PC-3 (cell line): Measurements from ENCODE around the gene FGD5. TPM values are rescaled to one million over a fixed set of nuclear protein-coding genes. Genes with fewer than 3 reads are reported as not detected.

ENCODE experiments used
- ATAC-seq: fragments of 200-7000 bp; cut with Tn5 transposase; 2 replicates; pipeline ENCODE4 v1.9.1; 2020; ENCODE audit warnings: mild to moderate bottlenecking, moderate library complexity
- BruUV-seq: library from RNA; stranded (reverse); fragments of 400-500 nt; replicated peaks from 2 replicates; lab custom pipeline; 2021; lab: Mats Ljungman, UMichigan
- CTCF ChIA-PET: fragments of 300-600 bp; sonication (Branson Sonifier 250); formaldehyde crosslinking; loops from one replicate; lab custom pipeline; 2022; ENCODE audit warnings: antibody characterized with exemption; lab: Charles Lee
- POLR2A ChIA-PET: fragments of 300-600 bp; sonication (Branson Sonifier 250); formaldehyde crosslinking; loops from one replicate; lab custom pipeline; 2022; ENCODE audit warnings: antibody characterized with exemption; ENCODE audit not compliant: unreplicated experiment; lab: Charles Lee
- DNase-seq: peaks from one replicate; pipeline ENCODE4 v3.0.0-alpha.2; 2015
- H2AFZ ChIP-seq: fragments of 300-600 bp; sonication (generic); 2 replicates; pipeline ENCODE4 v1.6.0; 2016; ENCODE audit warnings: antibody characterized with exemption, low read length
- H3F3A ChIP-seq: fragments of 300-600 bp; sonication (generic); one replicate; pipeline ENCODE4 v1.6.0; 2017; ENCODE audit warnings: antibody characterized with exemption, low read length, control low read depth, mild to moderate bottlenecking; ENCODE audit not compliant: unreplicated experiment
- H3K27ac ChIP-seq: fragments of 300-600 bp; sonication (generic); 2 replicates; pipeline ENCODE4 v1.5.1; 2016; ENCODE audit warnings: mild to moderate bottlenecking, low read length
- H3K27me3 ChIP-seq: fragments of 300-600 bp; sonication (generic); 2 replicates; pipeline ENCODE4 v1.6.1; 2016; ENCODE audit warnings: low read length, mixed read lengths
- H3K36me3 ChIP-seq: fragments of 300-600 bp; sonication (generic); 2 replicates; pipeline ENCODE4 v1.6.1; 2016; ENCODE audit warnings: low read depth, mixed run types, low read length, mixed read lengths
- H3K4me1 ChIP-seq: fragments of 300-600 bp; sonication (generic); 2 replicates; pipeline ENCODE4 v1.5.1; 2016; ENCODE audit warnings: low read length; ENCODE audit not compliant: insufficient read depth
- H3K4me2 ChIP-seq: fragments of 300-600 bp; sonication (generic); 2 replicates; pipeline ENCODE4 v1.6.0; 2016; ENCODE audit warnings: low read length
- H3K4me3 ChIP-seq: fragments of 300-600 bp; sonication (generic); 2 replicates; pipeline ENCODE4 v1.5.1; 2016; ENCODE audit warnings: mild to moderate bottlenecking, low read length, mixed read lengths
- H3K79me2 ChIP-seq: fragments of 300-600 bp; sonication (generic); 2 replicates; pipeline ENCODE4 v1.6.1; 2017; ENCODE audit warnings: low read length, mixed read lengths
- H3K9ac ChIP-seq: fragments of 300-600 bp; sonication (generic); 2 replicates; pipeline ENCODE4 v1.6.0; 2016; ENCODE audit warnings: mild to moderate bottlenecking, low read length
- H3K9me2 ChIP-seq: fragments of 300-600 bp; sonication (generic); replicated peaks from 2 replicates; pipeline ENCODE4 v1.6.1; 2016; ENCODE audit warnings: mixed run types, low read length, mixed read lengths
- H3K9me3 ChIP-seq: fragments of 300-600 bp; sonication (generic); 2 replicates; pipeline ENCODE4 v1.6.1; 2016; ENCODE audit warnings: low read length, mixed read lengths
- H4K20me1 ChIP-seq: fragments of 300-600 bp; sonication (generic); 2 replicates; pipeline ENCODE4 v1.6.1; 2016; ENCODE audit warnings: low read length, mixed read lengths
- CTCF ChIP-seq: fragments of 300-600 bp; sonication (generic); conservative IDR thresholded peaks from 2 replicates; pipeline ENCODE4 v1.5.1; 2017; ENCODE audit warnings: antibody characterized with exemption, low read depth, mild to moderate bottlenecking, low read length
- EZH2 ChIP-seq: fragments of 300-600 bp; sonication (generic); IDR thresholded peaks from one replicate; pipeline ENCODE4 v1.6.1; 2017; ENCODE audit warnings: antibody characterized with exemption, mild to moderate bottlenecking, low read length; ENCODE audit not compliant: unreplicated experiment
- EZH2phosphoT487 ChIP-seq: fragments of 300-600 bp; sonication (generic); IDR thresholded peaks from 2 replicates; pipeline ENCODE4 v1.6.1; 2018; ENCODE audit warnings: mild to moderate bottlenecking, antibody characterized with exemption, low read length, borderline replicate concordance
- intact Hi-C: fragments of 100-400 bp; cut with micrococcal nuclease; formaldehyde crosslinking; loops from 2 replicates; pipeline ENCODE4 v1.9.0; 2023
- total RNA-seq: library from RNA; depleted of rRNA; stranded (reverse); fragments of >200 nt; gene quantifications from 2 replicates; pipeline ENCODE4 v1.2.3, GENCODE V29; 2014

FGD5 gene
- total RNA-seq, 1 experiment from 2014 or later: not detected

GRCh38 chr3:14789221-14789620 lies 29.5 kb upstream of the FGD5 start:
- H3K79me2 ChIP-seq: no peaks in the 10 kb centered on the region
- no peaks in the 10 kb centered on the region for H3K9me3 ChIP-seq
- H3K36me3 ChIP-seq: no peaks in the 10 kb centered on the region
- no peak overlapping the region for H3K9ac ChIP-seq
- H3K27ac ChIP-seq: no peak overlapping the region
- ATAC-seq (no peak), DNase-seq (no peak)
- H3K4me1 ChIP-seq: no peaks in the 10 kb centered on the region
- intact Hi-C loops: no loop called here
- no peak overlapping the region for H3K4me3 ChIP-seq
- no peaks in the 10 kb centered on the region for H4K20me1 ChIP-seq
- TF ChIP-seq EZH2phosphoT487: no peak
- no peak for TF ChIP-seq CTCF
- no peak for TF ChIP-seq EZH2
- CTCF ChIA-PET: no interaction called here
- H3K4me2 ChIP-seq: no peak overlapping the region
- H2AFZ ChIP-seq: no peak overlapping the region
- no peaks in the 10 kb centered on the region for H3F3A ChIP-seq
- peaks cover 16% of the 10 kb centered on the region; the same call in 1 of the 2 replicates for H3K27me3 ChIP-seq
- POLR2A ChIA-PET: no interaction called here
- no peaks in the 10 kb centered on the region for H3K9me2 ChIP-seq
- no TSS peak for BruUV-seq

- peaks cover 22% of the 10 kb centered on the region; the same call in 1 of the 2 replicates for H3K27me3 ChIP-seq
- DNase-seq: no peak
- POLR2A ChIA-PET: no interaction called here
These were observed 29.0 kb upstream of the FGD5 start for GRCh38 chr3:14789640-14790285.

More at GRCh38 chr3:14789640-14790285, 29.0 kb upstream of the FGD5 start:
- Histone ChIP-seq H3K79me2 (no peaks in the 10 kb centered on the region), H3K9me3 (no peaks in the 10 kb centered on the region), H3F3A (no peaks in the 10 kb centered on the region), H3K4me1 (no peaks in the 10 kb centered on the region), H4K20me1 (no peaks in the 10 kb centered on the region), H3K9me2 (no peaks in the 10 kb centered on the region), H3K36me3 (no peaks in the 10 kb centered on the region), H3K9ac (no peak overlapping the region), H3K4me2 (no peak overlapping the region), H3K4me3 (no peak overlapping the region), H2AFZ (no peak overlapping the region), H3K27ac (no peak overlapping the region)
- no TSS peak for BruUV-seq
- TF ChIP-seq EZH2 (no peak), CTCF (no peak), EZH2phosphoT487 (no peak)
- no peak for ATAC-seq
- CTCF ChIA-PET: no interaction called here
- intact Hi-C loops: no loop called here
